Sigmoid colon (tissue), 7 donors: ENCODE data around the gene PPP2R2C. TPM values are rescaled to one million over a fixed set of nuclear protein-coding genes. Genes with fewer than 3 reads are reported as not detected.

Source experiments
- DNase-seq: peaks from one replicate; pipeline ENCODE4 v3.0.0-alpha.2; 2019
- H3K27ac ChIP-seq, 4 donors: fragments of 200-600 bp; sonication (generic); one replicate each; pipeline ENCODE4 v1.5.1; 2016 to 2019; ENCODE audit warnings: mild to moderate bottlenecking in 1 of 4
- H3K27me3 ChIP-seq, 3 donors: fragments of 200-600 bp; sonication (generic); one replicate each; pipeline ENCODE4 v1.5.1; 2019; ENCODE audit warnings: mild to moderate bottlenecking in 1 of 3
- H3K36me3 ChIP-seq, 4 donors: fragments of 200-600 bp; sonication (generic); one replicate each; pipeline ENCODE4 v1.5.1; 2016 to 2019
- H3K4me1 ChIP-seq, 4 donors: fragments of 200-600 bp; sonication (generic); one replicate each; pipeline ENCODE4 v1.5.1; 2017 to 2019
- H3K4me3 ChIP-seq, 4 donors: fragments of 200-600 bp; sonication (generic); one replicate each; pipeline ENCODE4 v1.5.1; 2017 to 2019; ENCODE audit warnings: mild to moderate bottlenecking in 2 of 4, moderate library complexity in 1 of 4
- H3K9me3 ChIP-seq, 4 donors: fragments of 200-600 bp in 3 of 4; sonication (generic) in 3 of 4; one replicate each; pipeline versions ENCODE4 v1.5.1 to v1.6.1; 2013 to 2019
- CTCF ChIP-seq, 4 experiments: fragments of 450-650 bp in 3 of 4; fragments of 200-600 bp in 1 of 4; IDR thresholded peaks; one replicate each; pipeline ENCODE4 v1.5.1; 2016 to 2019; ENCODE audit warnings: antibody characterized with exemption in 4 of 4, mild to moderate bottlenecking in 3 of 4, moderate library complexity in 2 of 4
- EP300 ChIP-seq, 4 donors: sonication (generic); formaldehyde crosslinking; IDR thresholded peaks; one replicate each; pipeline ENCODE4 v1.6.1; 2017; ENCODE audit warnings: antibody characterized with exemption in 4 of 4
- POLR2A ChIP-seq, 2 donors: fragments of 450-650 bp; IDR thresholded peaks; one replicate each; pipeline ENCODE4 v1.6.1; 2016; ENCODE audit warnings: antibody characterized with exemption in 2 of 2, mild to moderate bottlenecking in 2 of 2, moderate library complexity in 2 of 2
- POLR2AphosphoS5 ChIP-seq, 4 donors: sonication (generic); formaldehyde crosslinking; IDR thresholded peaks; one replicate each; pipeline ENCODE4 v1.6.1; 2017; ENCODE audit warnings: antibody characterized with exemption in 4 of 4
- WGBS, 2 donors: extraction: QIAGEN DNeasy Blood & Tissue Kit; methylation state at CpG; one replicate each; pipeline ENCODE4 v1.1.7; 2013; 5-methylcytosine and 5-hydroxymethylcytosine counted together
- intact Hi-C: fragments of 100-400 bp; cut with DNase I; formaldehyde crosslinking; loops from one replicate; pipeline ENCODE4 v1.15.1; 2023
- polyA plus RNA-seq, 3 donors: library from polyadenylated mRNA; stranded (reverse); fragments of 200-250 nt; gene quantifications; one replicate each; pipeline ENCODE4 v1.2.3, GENCODE V29; 2013
- total RNA-seq, 4 donors: library from RNA; depleted of rRNA; stranded (reverse); fragments of >200 nt; gene quantifications; one replicate each; pipeline ENCODE4 v1.1.0, GENCODE V29; 2016
- donor health status: healthy with polysubstance abuse.
- donor health status: Bipolar disorder and iron deficiency.
- donor health status: healthy.

Gene PPP2R2C
- total and polyA plus RNA-seq, 7 donors = 0.49 to 2.8 (median 1.1) TPM; not detected in 2

DNA sequence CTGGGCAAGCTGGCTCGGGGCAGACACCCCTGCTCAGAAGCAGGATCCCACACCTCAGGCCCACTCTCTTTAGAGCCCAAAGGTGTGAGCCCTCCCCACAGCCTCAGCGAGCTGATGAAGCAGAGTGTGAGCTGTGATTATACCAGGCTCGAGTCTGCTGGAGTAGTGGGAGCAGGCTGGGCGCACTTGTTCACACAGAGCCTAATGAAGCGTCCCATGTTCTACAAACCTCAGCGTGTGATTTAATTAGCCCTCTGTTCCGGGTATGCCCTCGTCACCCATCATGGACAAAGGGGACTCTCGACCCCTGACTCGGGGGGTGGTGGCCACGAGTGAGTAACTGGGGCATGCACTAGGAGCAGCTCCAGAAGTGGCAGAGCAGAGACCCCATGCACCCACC, 62.3 kb downstream of the PPP2R2C start:
- WGBS, 2 donors = 51 to 69% methylated on average over 11 of the region's 11 CpGs
- no peaks in the 10 kb centered on the region for H3K36me3 ChIP-seq
- H3K4me3 ChIP-seq = no peak overlapping the region
- no peak overlapping the region for H3K27ac ChIP-seq
- H3K27me3 ChIP-seq = peaks cover 0 to 11% (median 0%) of the 10 kb centered on the region in 3 donors
- no peaks in the 10 kb centered on the region for H3K4me1 ChIP-seq
- intact Hi-C loops = no loop called here
- no peaks in the 10 kb centered on the region for H3K9me3 ChIP-seq
- TF ChIP-seq CTCF (IDR thresholded peaks at IDR 0.05) (no peak), POLR2A (IDR thresholded peaks at IDR 0.05) (no peak), POLR2AphosphoS5 (IDR thresholded peaks at IDR 0.05) (no peak), EP300 (IDR thresholded peaks at IDR 0.05) (no peak)
- DNase-seq = no peak

GRCh38 chr4:6409381-6409780, 63.0 kb downstream of the PPP2R2C start:
- 66 to 81% methylated on average over 6 of the region's 6 CpGs for WGBS, 2 donors
- no peak overlapping the region for H3K4me3 ChIP-seq
- TF ChIP-seq EP300 (IDR thresholded peaks at IDR 0.05) (no peak), POLR2AphosphoS5 (IDR thresholded peaks at IDR 0.05) (no peak), POLR2A (IDR thresholded peaks at IDR 0.05) (no peak), CTCF (IDR thresholded peaks at IDR 0.05) (no peak)
- no peaks in the 10 kb centered on the region for H3K36me3 ChIP-seq
- no peaks in the 10 kb centered on the region for H3K9me3 ChIP-seq
- no peak for DNase-seq
- H3K4me1 ChIP-seq = no peaks in the 10 kb centered on the region
- intact Hi-C loops = no loop called here
- no peak overlapping the region for H3K27ac ChIP-seq
- peaks cover 0 to 14% (median 6%) of the 10 kb centered on the region in 3 donors for H3K27me3 ChIP-seq

GRCh38 chr4:6408263-6408662, 64.2 kb downstream of the PPP2R2C start:
- 56 to 70% methylated on average over 4 of the region's 4 CpGs for WGBS, 2 donors
- Histone ChIP-seq H3K27me3 (peaks cover 0 to 25% (median 17%) of the 10 kb centered on the region in 3 donors), H3K4me1 (no peaks in the 10 kb centered on the region), H3K27ac (no peak overlapping the region), H3K36me3 (no peaks in the 10 kb centered on the region), H3K9me3 (no peaks in the 10 kb centered on the region), H3K4me3 (no peak overlapping the region)
- TF ChIP-seq POLR2AphosphoS5 (IDR thresholded peaks at IDR 0.05) (no peak), CTCF (IDR thresholded peaks at IDR 0.05) (no peak), EP300 (IDR thresholded peaks at IDR 0.05) (no peak), POLR2A (IDR thresholded peaks at IDR 0.05) (no peak)
- intact Hi-C loops = no loop called here
- DNase-seq = no peak

GRCh38 chr4:6405397-6405706, 67.1 kb downstream of the PPP2R2C start:
- no peaks in the 10 kb centered on the region for H3K9me3 ChIP-seq
- H3K36me3 ChIP-seq = no peaks in the 10 kb centered on the region
- H3K4me3 ChIP-seq = no peak overlapping the region
- H3K4me1 ChIP-seq = no peaks in the 10 kb centered on the region
- H3K27ac ChIP-seq = no peak overlapping the region
- TF ChIP-seq POLR2A (IDR thresholded peaks at IDR 0.05) (no peak), POLR2AphosphoS5 (IDR thresholded peaks at IDR 0.05) (no peak), EP300 (IDR thresholded peaks at IDR 0.05) (no peak), CTCF (IDR thresholded peaks at IDR 0.05) (no peak)
- H3K27me3 ChIP-seq = peaks cover 0 to 49% (median 32%) of the 10 kb centered on the region in 3 donors
- DNase-seq = no peak
- 10 to 16% methylated on average over 2 of the region's 2 CpGs for WGBS, 2 donors
- intact Hi-C loops = no loop called here
